KMS-11 (cell line): ENCODE measurements around the gene DSN1.

Experiments used
- H2AFZ ChIP-seq: fragments of 200-600 bp; sonication (generic); 2 replicates; pipeline ENCODE4 v1.6.1; 2016; ENCODE audit warnings: antibody characterized with exemption, mixed run types, low read depth
- H3K27ac ChIP-seq: fragments of 200-600 bp; sonication (generic); 2 replicates; pipeline ENCODE4 v1.6.1; 2016; ENCODE audit warnings: mild to moderate bottlenecking, mixed run types
- H3K27me3 ChIP-seq: fragments of 200-600 bp; sonication (generic); 2 replicates; pipeline ENCODE4 v1.6.1; 2017; ENCODE audit warnings: mild to moderate bottlenecking, low read depth, mixed run types, moderate library complexity; ENCODE audit not compliant: insufficient read depth
- H3K36me3 ChIP-seq: fragments of 200-600 bp; sonication (generic); 2 replicates; pipeline ENCODE4 v1.6.1; 2017; ENCODE audit warnings: mild to moderate bottlenecking, mixed run types; ENCODE audit not compliant: insufficient read depth
- H3K4me1 ChIP-seq: fragments of 200-600 bp; sonication (generic); 2 replicates; pipeline ENCODE4 v1.6.1; 2016; ENCODE audit warnings: mild to moderate bottlenecking, low read depth, mixed run types; ENCODE audit not compliant: poor library complexity, severe bottlenecking
- H3K4me2 ChIP-seq: fragments of 200-600 bp; sonication (generic); 2 replicates; pipeline ENCODE4 v1.7.0; 2016; ENCODE audit warnings: mild to moderate bottlenecking, mixed run types
- H3K4me3 ChIP-seq: fragments of 200-600 bp; sonication (generic); IDR thresholded peaks from 2 replicates; pipeline ENCODE4 v1.6.1; 2017; ENCODE audit warnings: low read depth, low read length, mixed read lengths; ENCODE audit not compliant: insufficient read depth
- H3K79me2 ChIP-seq: fragments of 200-600 bp; sonication (generic); 2 replicates; pipeline ENCODE4 v1.6.1; 2016; ENCODE audit warnings: low read depth, mixed run types; ENCODE audit not compliant: insufficient read depth
- H3K9ac ChIP-seq: fragments of 200-600 bp; sonication (generic); 2 replicates; pipeline ENCODE4 v1.6.1; 2016; ENCODE audit warnings: mild to moderate bottlenecking, mixed run types
- H4K20me1 ChIP-seq: fragments of 200-600 bp; sonication (generic); 2 replicates; pipeline ENCODE4 v1.6.1; 2016; ENCODE audit warnings: mild to moderate bottlenecking, mixed run types; ENCODE audit not compliant: insufficient read depth
- CTCF ChIP-seq: fragments of 200-600 bp; sonication (generic); conservative IDR thresholded peaks from 2 replicates; pipeline ENCODE4 v1.6.1; 2017; ENCODE audit warnings: low read depth, mild to moderate bottlenecking, antibody characterized with exemption, low read length, moderate library complexity, mixed read lengths

The DSN1 gene

GRCh38 chr20:36793294-36794115 is 19.9 kb upstream of the DSN1 start:
- H3K36me3 ChIP-seq, result no peaks in the 10 kb centered on the region

GRCh38 chr20:36792422-36792821 is 18.9 kb upstream of the DSN1 start:
- Histone ChIP-seq H3K27ac (no peak overlapping the region), H2AFZ (no peak overlapping the region), H3K27me3 (no peaks in the 10 kb centered on the region), H3K36me3 (no peaks in the 10 kb centered on the region), H3K79me2 (no peaks in the 10 kb centered on the region), H4K20me1 (no peaks in the 10 kb centered on the region), H3K9ac (no peak overlapping the region), H3K4me2 (no peak overlapping the region), H3K4me3 (no peak overlapping the region), H3K4me1 (peaks cover 6% of the 10 kb centered on the region)
- TF ChIP-seq CTCF, result peak; percentile 35; the same call in 1 of the 2 replicates

More at GRCh38 chr20:36793294-36794115, 19.9 kb upstream of the DSN1 start:
- Histone ChIP-seq H2AFZ (no peak overlapping the region), H3K79me2 (no peaks in the 10 kb centered on the region), H3K9ac (no peak overlapping the region), H3K4me1 (peaks cover 6% of the 10 kb centered on the region), H3K4me3 (no peak overlapping the region), H3K27me3 (no peaks in the 10 kb centered on the region), H3K27ac (no peak overlapping the region), H4K20me1 (no peaks in the 10 kb centered on the region), H3K4me2 (no peak overlapping the region)
- no peak for TF ChIP-seq CTCF

- H3K27ac ChIP-seq, result no peak overlapping the region
- H4K20me1 ChIP-seq, result no peaks in the 10 kb centered on the region
- H3K27me3 ChIP-seq, result no peaks in the 10 kb centered on the region
- no peak for TF ChIP-seq CTCF
- H3K36me3 ChIP-seq, result no peaks in the 10 kb centered on the region
- H2AFZ ChIP-seq, result no peak overlapping the region
- no peak overlapping the region for H3K4me2 ChIP-seq
- no peak overlapping the region for H3K9ac ChIP-seq
- H3K79me2 ChIP-seq, result no peaks in the 10 kb centered on the region
- peaks cover 6% of the 10 kb centered on the region for H3K4me1 ChIP-seq
- H3K4me3 ChIP-seq, result no peak overlapping the region
Observed at GRCh38 chr20:36791862-36792261, 18.3 kb upstream of the DSN1 start.

GRCh38 chr20:36786663-36787062 is 13.1 kb upstream of the DSN1 start:
- no peak overlapping the region for H2AFZ ChIP-seq
- no peaks in the 10 kb centered on the region for H4K20me1 ChIP-seq
- H3K79me2 ChIP-seq, result no peaks in the 10 kb centered on the region
- H3K27me3 ChIP-seq, result no peaks in the 10 kb centered on the region
- no peak overlapping the region for H3K4me3 ChIP-seq
- H3K4me1 ChIP-seq, result no peaks in the 10 kb centered on the region
- no peak overlapping the region for H3K4me2 ChIP-seq
- no peak overlapping the region for H3K9ac ChIP-seq
- H3K36me3 ChIP-seq, result no peaks in the 10 kb centered on the region
- no peak for TF ChIP-seq CTCF
- no peak overlapping the region for H3K27ac ChIP-seq
